ENCODE measurements around the gene INPP5B. TPM values are rescaled to one million over a fixed set of nuclear protein-coding genes. Genes with fewer than 3 reads are reported as not detected.
A peak's percentile ranks its signal among the peaks of the same experiment; 100 is the strongest.

INPP5B gene
- total and polyA plus RNA-seq, 11 donors: 6.5 to 16.2 (median 12.1) TPM

- no peak for DNase-seq
- WGBS, 4 donors: 40 to 63% (median 52%) methylated on average over 13 of the region's 13 CpGs
- peaks cover 4 to 66% (median 30%) of the 10 kb centered on the region in 12 donors for H3K4me1 ChIP-seq
- peaks cover 0 to 40% (median 14%) of the 10 kb centered on the region in 9 donors for H3K36me3 ChIP-seq
- intact Hi-C loops (cut with DNase I): no loop called here
- TF ChIP-seq, protein P1, sequence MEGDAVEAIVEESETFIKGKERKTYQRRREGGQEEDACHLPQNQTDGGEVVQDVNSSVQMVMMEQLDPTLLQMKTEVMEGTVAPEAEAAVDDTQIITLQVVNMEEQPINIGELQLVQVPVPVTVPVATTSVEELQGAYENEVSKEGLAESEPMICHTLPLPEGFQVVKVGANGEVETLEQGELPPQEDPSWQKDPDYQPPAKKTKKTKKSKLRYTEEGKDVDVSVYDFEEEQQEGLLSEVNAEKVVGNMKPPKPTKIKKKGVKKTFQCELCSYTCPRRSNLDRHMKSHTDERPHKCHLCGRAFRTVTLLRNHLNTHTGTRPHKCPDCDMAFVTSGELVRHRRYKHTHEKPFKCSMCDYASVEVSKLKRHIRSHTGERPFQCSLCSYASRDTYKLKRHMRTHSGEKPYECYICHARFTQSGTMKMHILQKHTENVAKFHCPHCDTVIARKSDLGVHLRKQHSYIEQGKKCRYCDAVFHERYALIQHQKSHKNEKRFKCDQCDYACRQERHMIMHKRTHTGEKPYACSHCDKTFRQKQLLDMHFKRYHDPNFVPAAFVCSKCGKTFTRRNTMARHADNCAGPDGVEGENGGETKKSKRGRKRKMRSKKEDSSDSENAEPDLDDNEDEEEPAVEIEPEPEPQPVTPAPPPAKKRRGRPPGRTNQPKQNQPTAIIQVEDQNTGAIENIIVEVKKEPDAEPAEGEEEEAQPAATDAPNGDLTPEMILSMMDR (IDR thresholded peaks at IDR 0.05): no peak
- TF ChIP-seq POLR2A (IDR thresholded peaks at IDR 0.05): no peak
- H3K27me3 ChIP-seq: no peaks in the 10 kb centered on the region
- no peaks in the 10 kb centered on the region for H3K9me3 ChIP-seq
- no peak for ATAC-seq
- peak overlapping the region in 1 of 12 donors; percentile 16 for H3K4me3 ChIP-seq
- H3K27ac ChIP-seq: peak overlapping the region; percentile 14 to 66 (median 50)
These were observed 20.6 kb downstream of the INPP5B start for GRCh38 chr1:37926038-37926924.

GRCh38 chr1:37925316-37925715 is 21.5 kb downstream of the INPP5B start:
- Histone ChIP-seq H3K4me3 (no peak overlapping the region), H3K27ac (peak overlapping the region in 9 of 12 donors; percentile 40 to 66 (median 54)), H3K27me3 (no peaks in the 10 kb centered on the region), H3K4me1 (peaks cover 4 to 57% (median 20%) of the 10 kb centered on the region in 12 donors), H3K36me3 (peaks cover 0 to 41% (median 18%) of the 10 kb centered on the region in 9 donors), H3K9me3 (no peaks in the 10 kb centered on the region)
- intact Hi-C loops (cut with DNase I): no loop called here
- DNase-seq (no peak), ATAC-seq (no peak)
- 63 to 78% (median 72%) methylated on average over 4 of the region's 4 CpGs for WGBS, 4 donors
- TF ChIP-seq, protein P1 (IDR thresholded peaks at IDR 0.05): no peak
- TF ChIP-seq POLR2A (IDR thresholded peaks at IDR 0.05): no peak

- ATAC-seq (no peak), DNase-seq (no peak)
- no peak for TF ChIP-seq POLR2A (IDR thresholded peaks at IDR 0.05)
- TF ChIP-seq, protein P1 (IDR thresholded peaks at IDR 0.05): no peak
- Histone ChIP-seq H3K27ac (peak overlapping the region in 1 of 12 donors; percentile 51), H3K4me1 (peaks cover 4 to 45% (median 21%) of the 10 kb centered on the region in 12 donors), H3K27me3 (no peaks in the 10 kb centered on the region), H3K9me3 (no peaks in the 10 kb centered on the region), H3K4me3 (no peak overlapping the region), H3K36me3 (peaks cover 0 to 32% (median 18%) of the 10 kb centered on the region in 9 donors)
- intact Hi-C loops (cut with DNase I): no loop called here
- WGBS, 4 donors: 91 to 99% (median 93%) methylated on average over 3 of the region's 3 CpGs
These were observed 23.3 kb downstream of the INPP5B start for GRCh38 chr1:37923551-37923889.

DNA sequence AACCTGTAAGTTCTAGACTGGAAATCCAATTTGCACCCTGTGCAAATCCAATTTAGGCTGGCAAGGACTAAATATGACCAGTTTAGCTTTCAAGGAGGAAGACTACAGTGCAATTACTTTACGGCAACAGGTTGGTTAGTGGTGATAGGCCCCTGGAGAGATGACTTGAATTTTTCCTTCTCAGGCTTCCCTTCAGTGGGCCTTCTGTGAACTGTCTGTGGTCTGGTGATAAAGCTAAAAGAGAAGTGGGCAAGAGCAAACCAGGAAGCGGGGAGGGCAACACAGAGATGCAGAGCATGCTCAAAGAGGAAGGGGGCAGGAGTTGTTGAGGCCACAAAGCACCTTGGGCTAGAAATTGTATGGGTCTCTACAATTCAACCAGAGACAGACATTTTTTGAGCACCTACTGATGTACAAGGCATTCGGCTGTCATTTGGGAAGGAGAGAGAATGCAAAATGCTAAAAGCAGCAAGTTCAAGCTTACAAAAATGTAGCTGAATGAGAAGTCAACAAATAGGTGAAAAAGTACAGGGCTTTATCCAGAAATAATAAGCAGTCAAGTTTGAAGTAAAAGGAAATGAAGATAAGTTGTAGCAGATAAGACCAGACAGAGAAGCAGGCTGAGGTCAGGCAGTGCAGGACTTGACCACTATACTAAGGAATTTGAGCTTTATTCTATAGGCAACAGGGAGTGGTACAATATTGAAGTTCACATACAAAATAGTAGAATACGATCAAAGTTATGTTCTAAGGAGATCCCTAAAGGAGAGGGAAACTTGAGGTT is 23.9 kb downstream of the INPP5B start:
- DNase-seq (no peak), ATAC-seq (peak in 2 of 4 donors; percentile 42 to 59)
- Histone ChIP-seq H3K9me3 (no peaks in the 10 kb centered on the region), H3K4me1 (peaks cover 4 to 45% (median 21%) of the 10 kb centered on the region in 12 donors), H3K36me3 (peaks cover 0 to 26% (median 18%) of the 10 kb centered on the region in 9 donors), H3K4me3 (no peak overlapping the region), H3K27me3 (no peaks in the 10 kb centered on the region), H3K27ac (peak overlapping the region in 1 of 12 donors; percentile 51)
- TF ChIP-seq POLR2A (IDR thresholded peaks at IDR 0.05): no peak
- TF ChIP-seq, protein P1 (IDR thresholded peaks at IDR 0.05): no peak
- WGBS, 4 donors: 67 to 81% (median 80%) methylated on average over 4 of the region's 4 CpGs
- intact Hi-C loops (cut with DNase I): no loop called here

Data from heart left ventricle (tissue), 16 donors.